ENCODE data around the gene BAG1.

The BAG1 gene

GRCh38 chr9:33265211-33265865 lies 830 bp upstream of the BAG1 start:
- TF ChIP-seq, protein P1, sequence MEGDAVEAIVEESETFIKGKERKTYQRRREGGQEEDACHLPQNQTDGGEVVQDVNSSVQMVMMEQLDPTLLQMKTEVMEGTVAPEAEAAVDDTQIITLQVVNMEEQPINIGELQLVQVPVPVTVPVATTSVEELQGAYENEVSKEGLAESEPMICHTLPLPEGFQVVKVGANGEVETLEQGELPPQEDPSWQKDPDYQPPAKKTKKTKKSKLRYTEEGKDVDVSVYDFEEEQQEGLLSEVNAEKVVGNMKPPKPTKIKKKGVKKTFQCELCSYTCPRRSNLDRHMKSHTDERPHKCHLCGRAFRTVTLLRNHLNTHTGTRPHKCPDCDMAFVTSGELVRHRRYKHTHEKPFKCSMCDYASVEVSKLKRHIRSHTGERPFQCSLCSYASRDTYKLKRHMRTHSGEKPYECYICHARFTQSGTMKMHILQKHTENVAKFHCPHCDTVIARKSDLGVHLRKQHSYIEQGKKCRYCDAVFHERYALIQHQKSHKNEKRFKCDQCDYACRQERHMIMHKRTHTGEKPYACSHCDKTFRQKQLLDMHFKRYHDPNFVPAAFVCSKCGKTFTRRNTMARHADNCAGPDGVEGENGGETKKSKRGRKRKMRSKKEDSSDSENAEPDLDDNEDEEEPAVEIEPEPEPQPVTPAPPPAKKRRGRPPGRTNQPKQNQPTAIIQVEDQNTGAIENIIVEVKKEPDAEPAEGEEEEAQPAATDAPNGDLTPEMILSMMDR (IDR thresholded peaks at IDR 0.05; ENCODE audit: borderline replicate concordance, insufficient read depth, low read depth, low read length) = no peak
- peak overlapping the region; percentile 69 for H3K4me3 ChIP-seq (ENCODE audit: low read depth, low read length)

DNA sequence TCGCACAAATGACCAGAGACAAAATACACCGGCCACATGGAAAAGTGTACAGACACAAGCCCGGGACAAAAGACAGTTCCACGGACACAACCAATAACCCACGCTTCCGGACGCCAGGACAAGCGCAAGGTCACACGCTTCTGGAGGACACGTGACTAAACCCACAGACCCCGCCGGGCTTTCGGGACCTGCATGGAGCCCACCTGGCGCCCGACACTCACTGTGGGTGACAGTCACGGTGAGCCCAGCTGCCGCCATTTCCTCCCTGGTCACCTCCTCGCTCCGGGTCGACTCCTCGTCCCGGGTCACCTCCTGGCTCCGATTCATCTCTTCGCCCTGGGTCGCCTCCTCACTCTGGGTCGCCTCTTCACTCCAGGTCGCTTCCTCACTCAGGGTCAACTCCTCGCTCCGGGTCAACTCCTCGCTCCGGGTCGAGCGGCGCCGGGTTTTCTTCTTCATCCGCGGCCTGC lies 470 bp downstream of the BAG1 start:
- TF ChIP-seq, protein P1 (IDR thresholded peaks at IDR 0.05; ENCODE audit: borderline replicate concordance, insufficient read depth, low read depth, low read length) = no peak
- H3K4me3 ChIP-seq (ENCODE audit: low read depth, low read length) = peak overlapping the region; percentile 100

DNA sequence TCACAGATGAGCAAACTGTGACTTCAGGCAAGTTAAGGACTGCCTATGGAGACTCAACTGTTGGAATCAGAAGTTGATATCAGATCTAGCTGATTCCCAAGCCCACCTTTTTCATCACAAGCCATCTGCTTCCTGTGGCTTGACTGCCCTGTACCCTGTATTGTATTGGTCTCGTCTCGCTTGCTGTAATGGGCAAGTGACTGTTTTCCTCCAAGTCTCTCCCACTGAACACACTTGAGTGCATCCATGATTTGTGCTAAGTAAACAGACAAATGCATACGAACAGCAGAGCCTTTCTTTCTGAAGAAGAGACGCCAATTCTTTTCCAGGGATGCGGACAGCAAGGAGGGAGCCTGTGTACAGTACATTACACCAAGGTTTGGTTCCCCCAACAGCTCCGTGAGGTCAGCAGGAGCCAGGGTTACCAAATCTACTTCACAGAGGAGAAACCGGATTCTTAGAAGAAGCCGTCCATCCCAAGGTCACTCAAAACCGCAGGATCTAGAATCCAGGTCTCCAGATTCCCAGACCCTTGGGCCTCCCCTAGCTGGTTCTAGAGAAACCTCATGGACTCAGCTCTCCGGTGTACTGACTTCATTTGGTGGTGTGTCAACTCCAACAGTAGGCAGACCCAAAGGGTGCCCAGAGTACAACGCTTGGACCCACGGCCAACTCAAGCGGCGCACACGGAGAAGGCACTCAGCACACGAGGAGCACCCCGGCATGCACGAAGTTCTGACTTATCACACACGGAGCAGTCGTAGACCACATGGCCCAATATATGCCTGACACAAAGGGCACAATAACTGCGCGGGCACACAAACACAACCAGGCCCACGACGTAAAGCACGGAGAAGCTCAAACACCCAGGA lies 1.1 kb downstream of the BAG1 start:
- TF ChIP-seq, protein P1 (IDR thresholded peaks at IDR 0.05; ENCODE audit: borderline replicate concordance, insufficient read depth, low read depth, low read length) = no peak
- peak overlapping the region; percentile 100 for H3K4me3 ChIP-seq (ENCODE audit: low read depth, low read length)

GRCh38 chr9:33260372-33260771 lies 4.1 kb downstream of the BAG1 start:
- TF ChIP-seq, protein P1 (IDR thresholded peaks at IDR 0.05; ENCODE audit: borderline replicate concordance, insufficient read depth, low read depth, low read length) = no peak
- H3K4me3 ChIP-seq (ENCODE audit: low read depth, low read length) = no peak overlapping the region

- no peak overlapping the region for H3K4me3 ChIP-seq (ENCODE audit: low read depth, low read length)
Observed at GRCh38 chr9:33257276-33257675, 7.2 kb downstream of the BAG1 start.

DNA sequence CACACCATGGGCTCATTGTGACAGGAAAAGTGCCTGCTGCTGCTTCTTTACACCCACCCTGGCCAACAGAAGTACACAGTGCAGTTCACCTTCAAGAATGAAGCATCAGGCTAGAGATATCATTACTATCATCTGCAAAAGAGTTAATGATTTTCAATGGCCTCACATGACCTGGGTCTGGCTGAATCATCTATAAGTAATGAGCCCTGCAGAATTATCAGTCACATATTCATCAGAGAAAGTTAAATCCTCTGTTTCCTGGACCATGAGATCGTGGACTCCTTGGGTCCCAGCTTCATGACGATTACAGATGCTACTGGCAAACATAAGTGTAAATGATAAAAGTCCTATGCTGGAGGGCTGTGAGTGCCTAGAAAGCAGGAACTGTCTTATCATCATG lies 8.3 kb downstream of the BAG1 start:
- no peak overlapping the region for H3K4me3 ChIP-seq (ENCODE audit: low read depth, low read length)
- TF ChIP-seq, protein P1 (IDR thresholded peaks at IDR 0.05; ENCODE audit: borderline replicate concordance, insufficient read depth, low read depth, low read length) = no peak

More at GRCh38 chr9:33257276-33257675, 7.2 kb downstream of the BAG1 start:
- TF ChIP-seq, protein P1 (IDR thresholded peaks at IDR 0.05; ENCODE audit: borderline replicate concordance, insufficient read depth, low read depth, low read length) = no peak
